OCI-LY1 (cell line): ENCODE results near the gene COMMD1.
"Not testable (repeated sequence)": the region's sequence is repeated elsewhere in the genome, so short reads cannot be mapped to it uniquely, and the experiment has no call there.

ENCODE experiments used
- H2AFZ ChIP-seq: fragments of 200-600 bp; sonication (generic), shearing (Covaris generic); 2 replicates; pipeline ENCODE4 v1.6.0; 2014; ENCODE audit warnings: antibody characterized with exemption, mild to moderate bottlenecking, low read length
- H3F3A ChIP-seq: fragments of 200-600 bp; sonication (generic), shearing (Covaris generic); 2 replicates; pipeline ENCODE4 v1.6.0; 2014; ENCODE audit warnings: mild to moderate bottlenecking, antibody characterized with exemption, low read length, moderate library complexity; ENCODE audit not compliant: insufficient read depth
- H3K27ac ChIP-seq: fragments of 200-600 bp; sonication (generic); 2 replicates; pipeline ENCODE4 v1.5.1; 2014; ENCODE audit warnings: low read length, mixed run types, mild to moderate bottlenecking, low read depth; ENCODE audit not compliant: poor library complexity, severe bottlenecking
- H3K27me3 ChIP-seq: fragments of 200-600 bp; sonication (generic); 2 replicates; pipeline ENCODE4 v1.6.0; 2014; ENCODE audit warnings: antibody characterized with exemption, mild to moderate bottlenecking, low read length, moderate library complexity; ENCODE audit not compliant: insufficient read depth
- H3K36me3 ChIP-seq: fragments of 200-600 bp; sonication (generic); 2 replicates; pipeline ENCODE4 v1.6.1; 2014; ENCODE audit warnings: mild to moderate bottlenecking, antibody characterized with exemption, low read length, moderate library complexity, mixed read lengths; ENCODE audit not compliant: insufficient read depth
- H3K4me1 ChIP-seq: fragments of 200-600 bp; sonication (generic); 2 replicates; pipeline ENCODE4 v1.5.1; 2014; ENCODE audit warnings: mild to moderate bottlenecking, low read length, moderate library complexity; ENCODE audit not compliant: insufficient read depth, severe bottlenecking
- H3K4me2 ChIP-seq: fragments of 200-600 bp; sonication (generic), shearing (Covaris generic); 2 replicates; pipeline ENCODE4 v1.6.1; 2014; ENCODE audit warnings: low read length
- H3K4me3 ChIP-seq: fragments of 200-600 bp; sonication (generic); 2 replicates; pipeline ENCODE4 v1.5.1; 2014; ENCODE audit warnings: low read length, low read depth, mild to moderate bottlenecking, mixed read lengths; ENCODE audit not compliant: poor library complexity, severe bottlenecking
- H3K79me2 ChIP-seq: fragments of 200-600 bp; shearing (Covaris generic); 2 replicates; pipeline ENCODE4 v1.6.1; 2016; ENCODE audit warnings: mixed run types, low read length, mixed read lengths; ENCODE audit not compliant: insufficient read depth
- H3K9ac ChIP-seq: fragments of 200-600 bp; sonication (generic), shearing (Covaris generic); 2 replicates; pipeline ENCODE4 v1.6.1; 2014; ENCODE audit warnings: mild to moderate bottlenecking, low read length, mixed read lengths
- H3K9me2 ChIP-seq: fragments of 200-600 bp; sonication (generic), shearing (Covaris generic); 2 replicates; pipeline ENCODE4 v1.6.1; 2014; ENCODE audit warnings: low read depth, mild to moderate bottlenecking, low read length, mixed read lengths
- H3K9me3 ChIP-seq: fragments of 200-600 bp; shearing (Covaris generic); 2 replicates; pipeline ENCODE4 v1.6.1; 2014; ENCODE audit warnings: low read length, mixed read lengths
- H4K20me1 ChIP-seq: fragments of 200-600 bp; sonication (generic), shearing (Covaris generic); 2 replicates; pipeline ENCODE4 v1.6.0; 2016; ENCODE audit warnings: mild to moderate bottlenecking, low read length; ENCODE audit not compliant: insufficient read depth
- EZH2 ChIP-seq: fragments of 200-600 bp; sonication (generic), shearing (Covaris generic); IDR thresholded peaks from 2 replicates; pipeline ENCODE4 v1.8.0; 2017; ENCODE audit warnings: borderline replicate concordance, mixed run types, mild to moderate bottlenecking, antibody characterized with exemption, low read length, moderate library complexity, mixed read lengths
- TF ChIP-seq, protein P1 (sequence below): fragments of 200-600 bp; sonication (generic), shearing (Covaris generic); IDR thresholded peaks from 2 replicates; pipeline ENCODE4 v1.5.1; 2017; ENCODE audit warnings: mild to moderate bottlenecking, antibody characterized with exemption, low read length, moderate library complexity, mixed read lengths

Gene COMMD1

DNA sequence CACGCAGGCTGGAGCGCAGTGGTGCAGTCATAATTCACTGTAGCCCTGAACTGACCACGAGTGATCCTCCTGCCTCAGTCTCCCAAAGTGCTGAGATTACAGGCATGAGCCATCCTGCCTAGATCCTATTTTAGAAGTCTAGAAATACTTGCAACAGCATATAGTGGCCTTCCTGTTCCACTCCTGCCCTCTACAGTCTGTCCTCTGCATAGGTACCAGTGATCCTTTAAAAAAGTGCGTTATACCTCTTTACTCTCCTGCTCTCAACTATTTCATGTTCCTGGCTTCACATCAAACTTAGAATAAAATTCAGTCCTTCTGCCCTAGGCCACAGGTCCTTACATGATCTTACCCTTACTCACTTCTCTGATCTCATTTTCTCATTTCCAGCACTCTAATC lies 6.0 kb downstream of the COMMD1 start:
- Histone ChIP-seq H3K4me1 (peaks cover 8% of the 10 kb centered on the region), H3K9me3 (no peaks in the 10 kb centered on the region), H3K9ac (no peak overlapping the region), H3K4me2 (no peak overlapping the region), H3K9me2 (no peaks in the 10 kb centered on the region), H4K20me1 (no peaks in the 10 kb centered on the region), H2AFZ (no peak overlapping the region), H3F3A (no peaks in the 10 kb centered on the region), H3K27me3 (no peaks in the 10 kb centered on the region), H3K27ac (no peak overlapping the region), H3K36me3 (no peaks in the 10 kb centered on the region), H3K4me3 (no peak overlapping the region), H3K79me2 (peaks cover 5% of the 10 kb centered on the region)
- no peak for TF ChIP-seq EZH2
- TF ChIP-seq, protein P1, sequence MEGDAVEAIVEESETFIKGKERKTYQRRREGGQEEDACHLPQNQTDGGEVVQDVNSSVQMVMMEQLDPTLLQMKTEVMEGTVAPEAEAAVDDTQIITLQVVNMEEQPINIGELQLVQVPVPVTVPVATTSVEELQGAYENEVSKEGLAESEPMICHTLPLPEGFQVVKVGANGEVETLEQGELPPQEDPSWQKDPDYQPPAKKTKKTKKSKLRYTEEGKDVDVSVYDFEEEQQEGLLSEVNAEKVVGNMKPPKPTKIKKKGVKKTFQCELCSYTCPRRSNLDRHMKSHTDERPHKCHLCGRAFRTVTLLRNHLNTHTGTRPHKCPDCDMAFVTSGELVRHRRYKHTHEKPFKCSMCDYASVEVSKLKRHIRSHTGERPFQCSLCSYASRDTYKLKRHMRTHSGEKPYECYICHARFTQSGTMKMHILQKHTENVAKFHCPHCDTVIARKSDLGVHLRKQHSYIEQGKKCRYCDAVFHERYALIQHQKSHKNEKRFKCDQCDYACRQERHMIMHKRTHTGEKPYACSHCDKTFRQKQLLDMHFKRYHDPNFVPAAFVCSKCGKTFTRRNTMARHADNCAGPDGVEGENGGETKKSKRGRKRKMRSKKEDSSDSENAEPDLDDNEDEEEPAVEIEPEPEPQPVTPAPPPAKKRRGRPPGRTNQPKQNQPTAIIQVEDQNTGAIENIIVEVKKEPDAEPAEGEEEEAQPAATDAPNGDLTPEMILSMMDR: peak; percentile 44

DNA sequence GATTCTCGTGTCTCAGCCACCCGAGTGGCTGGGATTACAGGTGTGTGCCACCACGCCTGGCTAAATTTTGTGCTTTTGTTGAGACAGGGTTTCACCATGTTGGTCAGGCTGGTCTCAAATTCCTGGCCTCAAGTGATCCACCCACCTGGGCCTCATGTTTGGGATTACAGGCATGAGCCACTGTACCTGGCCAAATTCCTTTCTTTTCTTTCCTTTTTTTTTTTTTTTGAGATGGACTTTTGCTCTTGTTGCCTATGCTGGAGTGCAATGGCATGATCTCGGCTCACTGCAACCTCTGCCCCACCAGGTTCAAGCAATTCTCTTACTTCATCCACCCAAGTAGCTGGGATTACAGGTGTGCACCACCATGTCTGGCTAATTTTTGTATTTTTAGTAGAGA lies 9.3 kb downstream of the COMMD1 start:
- not testable (repeated sequence) for H3K4me2 ChIP-seq, H3K79me2 ChIP-seq, H3K9me3 ChIP-seq, H2AFZ ChIP-seq, H3F3A ChIP-seq, H3K36me3 ChIP-seq, H3K9me2 ChIP-seq, H4K20me1 ChIP-seq, H3K4me1 ChIP-seq, H3K27ac ChIP-seq, H3K27me3 ChIP-seq, H3K9ac ChIP-seq, H3K4me3 ChIP-seq

DNA sequence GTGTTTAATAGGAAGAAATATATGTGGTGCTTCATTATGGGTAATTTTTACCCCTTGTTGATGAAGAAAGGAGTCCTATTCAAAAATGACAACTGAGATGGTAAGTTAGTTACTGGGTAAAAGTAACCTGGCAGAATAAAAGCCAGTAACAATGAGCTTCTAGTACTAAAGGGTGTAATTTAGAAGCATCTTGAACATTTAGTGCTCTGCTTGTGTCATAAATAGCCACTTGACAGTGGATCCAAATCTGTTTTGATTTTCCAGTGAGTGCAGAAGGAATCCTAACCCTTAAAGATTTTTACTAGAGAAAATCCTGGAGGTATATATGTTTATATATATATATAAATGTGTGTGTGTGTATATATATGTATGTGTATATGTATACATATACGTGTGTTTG lies 15.1 kb downstream of the COMMD1 start:
- Histone ChIP-seq H3K9me2 (no peaks in the 10 kb centered on the region), H4K20me1 (no peaks in the 10 kb centered on the region), H3K9ac (no peak overlapping the region), H3F3A (no peaks in the 10 kb centered on the region), H3K4me1 (no peaks in the 10 kb centered on the region), H3K4me3 (no peak overlapping the region), H3K27ac (no peak overlapping the region), H3K27me3 (no peaks in the 10 kb centered on the region), H3K4me2 (no peak overlapping the region), H3K79me2 (no peaks in the 10 kb centered on the region), H3K9me3 (no peaks in the 10 kb centered on the region), H3K36me3 (no peaks in the 10 kb centered on the region; the same call in 1 of the 2 replicates), H2AFZ (no peak overlapping the region)
- TF ChIP-seq, protein P1: no peak
- no peak for TF ChIP-seq EZH2

DNA sequence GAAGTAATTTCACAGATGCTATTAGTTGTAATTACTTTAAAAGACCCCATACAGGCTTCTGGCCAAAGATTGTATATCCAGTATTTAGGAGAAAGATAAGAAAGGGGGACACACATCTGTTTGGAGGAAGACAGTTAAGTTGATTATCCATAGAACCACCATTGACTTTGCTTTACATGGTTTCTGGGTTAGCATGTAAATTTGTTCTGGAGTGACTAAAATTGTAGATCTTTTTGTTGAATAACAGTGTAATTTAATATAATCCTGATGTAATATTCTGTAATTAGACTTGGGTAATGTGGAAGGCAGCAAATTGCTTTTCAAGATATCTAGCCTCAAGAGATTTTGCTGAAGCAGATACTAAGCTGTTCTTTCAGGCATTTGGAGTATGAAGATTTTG lies 17.2 kb downstream of the COMMD1 start:
- H4K20me1 ChIP-seq: no peaks in the 10 kb centered on the region

More for the DNA sequence above, 17.2 kb downstream of the COMMD1 start:
- no peaks in the 10 kb centered on the region for H3K27me3 ChIP-seq
- no peak overlapping the region for H3K27ac ChIP-seq
- H2AFZ ChIP-seq: no peak overlapping the region
- no peak overlapping the region for H3K4me2 ChIP-seq
- TF ChIP-seq EZH2: no peak
- TF ChIP-seq, protein P1: no peak
- no peak overlapping the region for H3K4me3 ChIP-seq
- no peaks in the 10 kb centered on the region for H3K9me2 ChIP-seq
- no peaks in the 10 kb centered on the region for H3K4me1 ChIP-seq
- no peak overlapping the region for H3K9ac ChIP-seq
- no peaks in the 10 kb centered on the region; the same call in 1 of the 2 replicates for H3K36me3 ChIP-seq
- H3K9me3 ChIP-seq: no peaks in the 10 kb centered on the region
- no peaks in the 10 kb centered on the region for H3K79me2 ChIP-seq
- no peaks in the 10 kb centered on the region for H3F3A ChIP-seq
